Fibroblast of mammary gland (primary cell): ENCODE measurements around the gene PDCD10.
A peak's percentile ranks its signal among the peaks of the same experiment; 100 is the strongest.

Source experiments
- DNase-seq: peaks from one replicate; pipeline ENCODE4 v3.0.0-alpha.2; 2010; ENCODE audit warnings: low read depth
- H3K4me3 ChIP-seq: 2 replicates; pipeline ENCODE4 v1.5.1; 2011; ENCODE audit warnings: low read depth, mild to moderate bottlenecking, low read length, moderate library complexity; ENCODE audit not compliant: control insufficient read depth
- TF ChIP-seq, protein P1 (sequence below): conservative IDR thresholded peaks from 2 replicates; pipeline ENCODE4 v1.5.1; 2011; ENCODE audit warnings: low read depth, low read length, inconsistent platforms; ENCODE audit not compliant: control insufficient read depth, insufficient read depth

The PDCD10 gene

DNA sequence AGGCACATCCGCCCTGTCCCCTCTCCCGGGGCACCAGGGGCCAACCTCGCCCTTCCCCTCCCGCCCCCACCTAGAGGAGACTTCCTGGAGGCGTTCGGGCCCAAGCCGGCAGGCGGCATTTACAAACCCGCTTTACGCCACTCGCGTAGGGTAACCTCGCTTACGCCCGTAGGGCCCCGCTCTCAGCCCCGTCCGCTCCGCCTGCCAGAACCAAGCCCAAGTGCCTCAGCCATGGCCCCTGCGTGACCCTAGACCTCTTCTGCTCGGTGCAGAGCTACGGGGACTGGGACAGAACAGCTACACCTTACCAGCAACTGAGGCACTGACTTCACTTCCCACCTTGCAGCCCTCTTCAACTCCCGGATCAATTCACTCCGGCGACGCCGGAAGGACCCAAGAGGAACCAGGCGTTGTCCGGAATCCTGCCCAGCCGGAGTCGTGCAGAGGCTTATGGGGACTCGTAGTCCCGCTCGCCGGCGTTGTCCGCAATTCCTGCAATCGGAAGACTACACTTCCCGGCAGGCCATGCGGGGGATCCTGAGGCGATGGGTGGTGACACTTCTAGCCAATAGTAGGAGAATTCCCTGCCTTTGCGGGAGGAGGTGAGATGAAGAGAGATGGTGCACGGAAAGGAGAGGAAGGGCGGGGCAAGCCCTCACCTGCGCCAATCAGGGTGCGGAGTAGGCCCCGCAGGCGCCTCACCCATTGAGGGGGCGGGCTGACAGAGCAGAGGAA lies at the start of gene PDCD10:
PDCD10 (minus strand) TSS at position 395 of the 735 bp plus-strand sequence. CDS start 14,735 bp downstream, outside the sequence.
- TF ChIP-seq, protein P1, sequence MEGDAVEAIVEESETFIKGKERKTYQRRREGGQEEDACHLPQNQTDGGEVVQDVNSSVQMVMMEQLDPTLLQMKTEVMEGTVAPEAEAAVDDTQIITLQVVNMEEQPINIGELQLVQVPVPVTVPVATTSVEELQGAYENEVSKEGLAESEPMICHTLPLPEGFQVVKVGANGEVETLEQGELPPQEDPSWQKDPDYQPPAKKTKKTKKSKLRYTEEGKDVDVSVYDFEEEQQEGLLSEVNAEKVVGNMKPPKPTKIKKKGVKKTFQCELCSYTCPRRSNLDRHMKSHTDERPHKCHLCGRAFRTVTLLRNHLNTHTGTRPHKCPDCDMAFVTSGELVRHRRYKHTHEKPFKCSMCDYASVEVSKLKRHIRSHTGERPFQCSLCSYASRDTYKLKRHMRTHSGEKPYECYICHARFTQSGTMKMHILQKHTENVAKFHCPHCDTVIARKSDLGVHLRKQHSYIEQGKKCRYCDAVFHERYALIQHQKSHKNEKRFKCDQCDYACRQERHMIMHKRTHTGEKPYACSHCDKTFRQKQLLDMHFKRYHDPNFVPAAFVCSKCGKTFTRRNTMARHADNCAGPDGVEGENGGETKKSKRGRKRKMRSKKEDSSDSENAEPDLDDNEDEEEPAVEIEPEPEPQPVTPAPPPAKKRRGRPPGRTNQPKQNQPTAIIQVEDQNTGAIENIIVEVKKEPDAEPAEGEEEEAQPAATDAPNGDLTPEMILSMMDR = no peak
- peak; percentile 98 for DNase-seq
- H3K4me3 ChIP-seq = peak within 1 kb of the TSS; percentile 89

DNA sequence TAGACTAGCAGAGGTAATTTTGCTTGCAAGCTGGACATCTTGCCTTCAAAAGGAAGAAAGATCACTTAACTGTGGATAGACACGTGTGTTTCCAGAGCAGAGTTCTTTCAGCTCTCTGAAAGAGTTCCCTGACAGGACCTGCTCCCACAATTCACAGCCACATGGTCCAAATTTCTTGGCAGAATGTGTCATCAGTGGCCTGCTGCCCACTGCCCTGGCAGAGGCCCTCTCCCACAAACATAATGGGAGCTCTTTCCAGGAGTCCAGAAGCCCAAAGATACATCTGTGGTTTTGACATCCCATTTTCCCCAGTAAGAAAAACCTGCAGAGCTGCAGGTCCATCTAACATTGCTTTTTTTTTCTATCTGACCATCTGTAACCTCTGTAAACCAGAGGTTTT lies 49.1 kb upstream of the PDCD10 start:
- DNase-seq = peak; percentile 6
- no peak overlapping the region for H3K4me3 ChIP-seq
- TF ChIP-seq, protein P1 = no peak

DNA sequence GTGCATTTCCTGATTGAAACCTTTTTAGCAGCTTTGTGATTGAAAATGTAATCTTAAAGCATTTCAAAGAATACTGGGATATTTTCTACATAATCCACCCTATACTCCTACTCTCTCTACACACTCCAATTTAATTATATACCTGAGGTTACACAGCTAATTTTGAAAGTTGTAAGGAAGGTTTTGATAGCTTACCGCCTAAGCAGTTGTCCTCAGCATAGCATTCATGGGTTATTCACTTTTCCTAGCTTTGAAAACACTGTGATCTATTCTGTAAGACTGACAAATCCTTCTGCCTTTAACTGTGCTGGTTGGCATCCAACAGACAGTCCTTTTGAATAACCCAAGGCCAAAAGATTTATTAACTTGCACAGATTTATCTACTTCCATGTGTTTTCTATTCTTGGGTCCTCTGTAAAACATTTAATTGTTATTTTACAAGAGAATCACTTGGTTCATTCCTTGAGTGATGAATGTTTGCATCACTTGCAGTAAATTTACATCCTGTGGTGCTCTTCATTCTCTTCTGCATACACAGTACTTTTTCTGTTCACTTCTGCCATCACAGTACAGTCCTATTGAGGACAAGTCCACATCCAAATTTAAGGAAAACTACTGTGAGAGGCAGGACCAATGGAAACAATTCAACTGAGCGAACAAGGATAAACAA lies 45.7 kb upstream of the PDCD10 start:
- no peak for DNase-seq
- no peak overlapping the region for H3K4me3 ChIP-seq
- TF ChIP-seq, protein P1 = no peak

DNA sequence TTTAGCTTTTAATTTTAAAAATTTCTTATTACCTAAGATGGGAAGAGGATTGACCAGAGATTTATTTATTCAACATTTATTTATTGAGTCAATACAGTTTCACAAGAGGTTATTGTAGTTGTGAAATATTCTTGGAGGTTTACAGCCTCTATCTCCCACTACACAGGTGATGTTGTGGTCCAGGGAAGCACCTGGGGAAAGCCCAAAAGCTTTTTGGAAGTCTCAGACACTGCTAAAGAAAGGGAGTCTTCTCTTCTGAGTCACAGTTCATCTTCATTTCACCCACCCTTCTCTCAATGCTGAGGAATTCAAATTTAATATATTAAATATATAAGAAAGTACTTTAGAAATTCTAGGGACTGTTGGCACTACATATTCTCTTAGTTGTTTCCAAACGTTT lies 42.7 kb upstream of the PDCD10 start:
- no peak overlapping the region for H3K4me3 ChIP-seq
- TF ChIP-seq, protein P1 = no peak
- no peak for DNase-seq

DNA sequence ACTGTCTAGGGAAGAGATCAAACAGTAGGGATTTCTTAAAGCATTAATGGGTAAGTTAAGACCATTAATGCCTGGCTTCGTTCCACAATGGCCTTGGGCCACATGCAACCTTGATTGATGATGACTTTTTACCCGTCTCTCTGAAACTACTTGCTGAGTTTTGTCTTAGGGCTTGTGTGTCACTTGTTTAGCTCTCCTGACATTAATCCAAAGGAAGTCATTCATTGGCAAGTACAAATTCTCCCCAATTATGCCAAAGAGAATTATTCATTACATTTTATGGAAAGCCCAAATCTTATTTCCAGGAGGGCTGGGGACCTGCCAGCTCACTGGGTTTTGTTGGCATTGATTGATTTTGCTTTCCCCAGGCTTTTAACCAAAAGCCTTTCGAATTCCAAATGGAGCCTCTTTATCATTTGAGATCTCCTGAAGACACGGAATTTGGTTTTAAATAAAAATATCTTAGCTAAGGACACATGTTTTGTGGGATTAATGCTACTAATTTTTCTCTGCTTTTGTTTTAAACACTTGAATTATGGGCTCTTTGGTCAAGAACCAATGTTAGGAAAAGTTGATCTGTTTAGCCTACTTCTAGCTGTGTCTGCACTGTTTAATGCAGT lies 41.5 kb upstream of the PDCD10 start:
- no peak for DNase-seq
- H3K4me3 ChIP-seq = no peak overlapping the region
- TF ChIP-seq, protein P1 = no peak

DNA sequence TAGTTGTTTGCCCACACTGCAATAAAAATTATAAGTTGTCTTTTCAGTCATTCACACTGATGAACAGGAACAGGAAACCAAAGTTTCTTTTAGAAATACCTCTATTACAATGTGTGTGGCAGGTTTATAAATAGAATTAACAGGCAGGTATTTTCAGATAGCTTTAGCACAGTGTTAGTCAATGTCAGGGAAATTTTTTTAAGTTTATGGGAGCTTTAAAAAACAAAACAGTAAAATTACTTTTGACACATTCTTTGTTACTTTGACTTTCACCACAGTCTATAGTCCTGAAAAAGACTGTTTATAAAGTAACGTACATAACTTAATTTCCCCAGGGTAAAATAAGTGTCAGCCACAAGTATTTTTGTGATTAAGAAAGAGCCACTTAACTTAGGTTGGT lies 38.9 kb upstream of the PDCD10 start:
- no peak for DNase-seq
- H3K4me3 ChIP-seq = no peak overlapping the region
- TF ChIP-seq, protein P1 = no peak
